Measurements from ENCODE around the gene LARGE1.

LARGE1 gene

GRCh38 chr22:33561149-33561807 is 359.0 kb downstream of the LARGE1 start:
- no peak for DNase-seq (ENCODE audit: low spot score)

DNA sequence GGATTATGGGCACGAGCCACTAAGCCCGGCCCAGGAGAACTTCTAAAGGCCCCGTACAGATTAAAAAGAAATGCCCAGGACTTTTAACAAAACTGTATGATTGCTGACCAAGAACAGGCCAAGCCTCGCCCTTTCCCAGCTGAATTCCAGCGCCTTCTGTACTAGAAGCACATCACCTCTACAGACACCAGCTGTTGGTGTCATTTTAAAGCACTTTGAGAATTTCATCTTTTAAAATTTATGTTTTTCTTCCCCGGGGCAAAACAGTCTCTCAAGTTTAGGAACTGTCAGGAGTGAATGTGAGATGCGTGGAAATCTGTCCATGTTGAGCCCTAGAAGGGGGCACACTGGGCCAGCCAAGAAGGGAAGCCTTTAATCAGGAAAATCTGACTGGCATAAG is 362.4 kb downstream of the LARGE1 start:
- DNase-seq (ENCODE audit: low spot score): no peak

GRCh38 chr22:33555814-33556522 is 364.3 kb downstream of the LARGE1 start:
- DNase-seq (ENCODE audit: low spot score): no peak

- no peak for DNase-seq (ENCODE audit: low spot score)
Observed at GRCh38 chr22:33553493-33553892, 366.8 kb downstream of the LARGE1 start.

GRCh38 chr22:33544707-33545106 is 375.6 kb downstream of the LARGE1 start:
- no peak for DNase-seq (ENCODE audit: low spot score)

DNA sequence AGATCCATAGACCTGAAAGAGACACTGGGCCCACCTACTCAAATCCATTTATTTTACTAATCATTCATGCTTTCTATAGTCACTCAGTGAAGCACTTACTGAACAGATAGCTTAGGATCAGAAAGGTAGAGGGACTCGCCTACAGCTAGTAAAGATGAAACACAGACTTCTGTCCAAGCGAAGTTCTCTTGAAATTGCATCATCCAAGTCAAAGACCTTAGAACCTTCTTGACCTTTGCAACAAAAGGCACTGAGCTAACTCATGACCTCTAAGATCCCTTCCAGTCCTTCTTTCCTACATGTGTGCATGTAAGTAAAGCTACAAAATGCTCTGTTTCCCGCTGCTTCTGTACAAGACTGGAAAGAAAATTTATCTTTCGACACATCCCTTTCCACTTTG is 377.6 kb downstream of the LARGE1 start:
- DNase-seq (ENCODE audit: low spot score): no peak

- DNase-seq (ENCODE audit: low spot score): no peak
Observed at GRCh38 chr22:33542153-33542552, 378.1 kb downstream of the LARGE1 start.

- DNase-seq (ENCODE audit: low spot score): peak; percentile 77
Observed at GRCh38 chr22:33539902-33540751, 380.1 kb downstream of the LARGE1 start.

DNA sequence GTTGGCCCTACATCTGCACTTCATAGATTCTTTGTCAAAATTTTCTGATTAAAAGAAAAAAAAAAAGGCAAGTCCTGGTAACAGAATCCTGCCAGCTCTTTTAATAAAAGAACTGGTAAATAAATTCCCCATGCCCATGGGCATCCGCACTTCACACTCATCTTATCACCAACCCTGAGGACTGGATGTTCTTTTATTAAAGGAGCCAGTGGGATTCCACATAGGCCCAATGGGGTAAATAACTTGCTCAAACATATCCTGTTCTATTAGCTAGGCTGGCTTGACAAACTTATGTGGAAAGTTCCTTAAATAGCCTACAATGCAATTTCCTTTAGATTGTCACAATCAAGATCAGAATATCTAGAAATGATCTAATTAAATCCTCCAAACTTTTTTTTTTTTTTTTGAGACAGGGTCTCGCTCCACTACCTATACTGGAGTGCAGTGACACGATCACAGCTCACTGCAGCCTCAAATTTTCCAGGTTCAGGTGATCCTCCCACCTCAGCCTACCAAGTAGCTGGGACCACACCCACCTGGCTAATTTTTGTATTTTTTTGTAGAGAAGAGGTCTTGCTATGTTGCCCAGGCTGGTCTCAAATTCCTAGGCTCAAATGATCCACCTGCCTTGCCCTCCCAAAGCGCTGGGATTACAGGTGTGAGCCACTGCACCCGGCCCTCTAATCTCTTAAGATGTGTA is 380.9 kb downstream of the LARGE1 start:
- no peak for DNase-seq (ENCODE audit: low spot score)

- DNase-seq (ENCODE audit: low spot score): no peak
Observed at GRCh38 chr22:33538277-33538885, 381.9 kb downstream of the LARGE1 start.

GRCh38 chr22:33537059-33537458 is 383.2 kb downstream of the LARGE1 start:
- no peak for DNase-seq (ENCODE audit: low spot score)

DNA sequence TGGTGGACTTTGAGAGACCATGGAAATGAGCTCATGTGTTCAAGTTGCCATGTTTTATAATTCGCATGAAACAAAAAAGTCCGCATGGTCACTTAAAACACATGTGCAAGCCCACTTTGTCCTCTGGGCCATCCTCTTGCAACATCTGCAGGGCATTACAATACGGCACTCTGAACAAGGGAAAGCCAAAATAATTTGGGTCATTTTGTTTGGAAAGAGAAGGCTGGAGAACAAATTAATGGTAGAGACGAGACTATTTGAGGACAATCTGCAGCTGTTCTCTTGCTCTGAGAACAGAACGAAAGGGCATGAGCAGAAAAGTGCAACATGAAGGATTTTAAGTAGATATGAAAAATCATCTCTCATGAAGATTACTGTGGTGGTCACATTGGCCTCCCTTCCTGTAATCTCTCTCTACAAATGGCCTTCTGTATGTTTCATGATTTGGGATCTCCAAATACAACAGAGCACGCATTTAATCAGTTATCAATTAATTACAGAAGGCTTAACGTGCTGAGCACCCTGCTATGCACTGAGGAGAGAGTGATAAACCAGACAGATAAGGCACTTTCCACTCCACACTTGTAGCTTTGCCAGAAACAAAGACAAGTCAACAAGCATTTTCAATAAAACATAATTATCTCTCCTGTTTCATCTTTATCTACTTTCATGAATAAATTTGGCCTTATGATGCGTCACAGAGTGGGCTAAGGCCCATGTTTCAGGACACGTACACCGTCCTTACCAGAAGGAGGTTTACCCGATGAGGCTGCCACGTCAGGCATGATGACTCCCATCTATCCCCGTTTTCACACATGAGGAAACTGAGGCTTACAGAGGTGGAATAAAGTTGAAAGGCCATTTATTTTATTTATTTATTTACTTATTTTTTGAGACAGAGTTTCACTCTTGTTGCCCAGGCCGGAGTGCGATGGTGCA is 384.1 kb downstream of the LARGE1 start:
- DNase-seq (ENCODE audit: low spot score): no peak

DNA sequence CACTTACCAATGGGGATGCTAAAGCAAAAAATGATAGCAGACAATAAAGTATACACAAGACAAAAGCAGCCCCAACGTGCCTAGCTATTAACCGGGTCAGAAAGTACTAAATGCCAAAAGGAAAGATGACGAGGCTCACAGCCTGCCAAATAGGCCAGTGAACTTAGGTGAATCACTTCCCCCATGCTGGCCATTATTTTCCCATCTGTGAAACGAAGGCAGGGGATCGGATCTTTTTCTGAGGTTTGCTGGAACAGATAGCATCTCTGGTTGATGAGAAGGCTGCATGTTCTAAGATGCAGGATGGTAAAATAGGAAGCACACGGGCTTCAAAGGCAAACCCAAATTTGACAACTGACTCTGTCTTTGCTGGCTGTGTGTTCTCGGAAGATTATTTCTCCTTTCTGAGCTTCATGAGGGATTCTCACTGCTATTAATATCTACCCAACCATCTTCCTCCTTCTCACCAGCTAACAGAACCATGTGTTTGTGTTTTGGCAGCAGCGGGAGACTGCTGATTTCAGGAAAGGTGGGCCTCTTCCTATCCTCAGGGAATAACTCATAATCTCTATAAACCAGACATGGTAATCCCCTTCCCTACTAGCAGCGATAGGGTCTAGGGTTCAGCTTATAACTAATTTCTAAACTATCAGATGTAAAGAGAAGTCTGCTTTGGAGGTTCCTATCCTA is 390.7 kb downstream of the LARGE1 start:
- DNase-seq (ENCODE audit: low spot score): no peak

GRCh38 chr22:33528183-33528582 is 392.1 kb downstream of the LARGE1 start:
- DNase-seq (ENCODE audit: low spot score): no peak

DNA sequence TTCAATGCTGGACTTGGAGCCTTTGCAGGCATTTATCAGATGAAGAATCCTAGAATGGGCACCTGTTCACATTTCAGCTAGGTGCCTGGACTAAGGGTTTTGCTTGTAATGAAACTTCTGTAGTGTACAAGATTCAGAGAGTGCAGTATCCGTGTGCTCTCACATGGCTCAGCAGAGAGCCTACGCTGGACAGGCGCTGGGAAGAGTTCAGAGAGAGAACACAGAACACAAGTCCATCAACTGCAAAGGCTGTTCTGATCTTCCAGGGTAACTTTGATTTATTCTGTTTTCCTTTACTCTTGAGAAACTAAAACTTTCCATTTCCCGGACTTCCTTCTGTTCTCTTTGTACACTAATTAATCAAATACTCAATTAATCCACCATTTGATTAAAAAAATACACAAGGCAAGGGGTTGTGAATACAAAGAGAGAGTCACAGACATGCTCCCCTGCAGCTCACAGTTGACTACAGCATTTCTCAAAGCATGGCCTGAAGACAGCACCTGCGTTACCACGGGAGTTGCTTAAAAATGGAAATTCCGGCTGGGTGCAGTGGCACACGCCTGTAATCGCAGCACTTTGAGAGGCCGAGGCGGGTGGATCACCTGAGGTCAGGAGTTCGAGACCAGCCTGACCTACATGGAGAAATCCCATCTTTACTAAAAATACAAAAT is 393.7 kb downstream of the LARGE1 start:
- no peak for DNase-seq (ENCODE audit: low spot score)

GRCh38 chr22:33524511-33525260 is 395.6 kb downstream of the LARGE1 start:
- no peak for DNase-seq (ENCODE audit: low spot score)

DNA sequence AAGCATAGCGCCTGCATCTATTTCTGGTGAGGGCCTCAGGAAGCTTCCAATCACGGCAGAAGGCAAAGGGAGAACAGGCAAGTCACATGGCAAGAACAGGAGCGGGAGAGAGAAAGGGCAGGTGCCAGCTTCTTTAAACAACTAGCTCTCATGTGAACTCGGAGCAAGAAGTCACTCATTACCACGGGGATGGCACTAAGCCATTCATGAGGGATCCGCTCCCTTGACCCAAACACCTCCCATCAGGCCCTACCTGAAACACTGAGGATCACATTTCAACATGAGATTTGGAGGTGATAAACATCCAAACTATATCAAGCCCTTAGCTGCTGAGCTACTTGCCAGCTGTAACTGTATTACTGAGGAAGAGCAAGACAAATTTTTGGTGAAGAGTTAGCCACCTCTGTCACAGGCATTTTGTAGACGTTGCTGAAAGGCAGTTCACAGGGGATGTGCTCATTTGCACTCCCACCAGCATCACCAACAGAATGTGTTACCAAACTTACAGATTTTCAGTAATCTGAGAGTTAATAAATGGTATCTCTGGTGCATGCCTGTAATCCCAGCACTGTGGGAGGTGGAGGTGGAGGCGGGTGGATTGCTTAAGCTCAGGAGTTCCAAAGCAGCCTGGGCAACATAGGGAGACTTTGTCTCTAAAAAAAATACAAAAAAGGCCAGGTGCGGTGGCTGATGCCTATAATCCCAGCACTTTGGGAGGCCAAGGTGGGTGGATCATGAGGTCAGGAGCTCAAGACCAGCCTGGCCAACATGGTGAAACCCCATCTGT is 398.2 kb downstream of the LARGE1 start:
- DNase-seq (ENCODE audit: low spot score): no peak
